HG03439 (cell line): ENCODE data around the gene POLN.
"Not testable (repeated sequence)": the region's sequence is repeated elsewhere in the genome, so short reads cannot be mapped to it uniquely, and the experiment has no call there.

Experiments used
- ATAC-seq: cut with Tn5 transposase; IDR thresholded peaks from one replicate; pipeline ENCODE4 v1.9.1; 2021; ENCODE audit warnings: mild to moderate bottlenecking, moderate library complexity; ENCODE audit not compliant: unreplicated experiment

The POLN gene

DNA sequence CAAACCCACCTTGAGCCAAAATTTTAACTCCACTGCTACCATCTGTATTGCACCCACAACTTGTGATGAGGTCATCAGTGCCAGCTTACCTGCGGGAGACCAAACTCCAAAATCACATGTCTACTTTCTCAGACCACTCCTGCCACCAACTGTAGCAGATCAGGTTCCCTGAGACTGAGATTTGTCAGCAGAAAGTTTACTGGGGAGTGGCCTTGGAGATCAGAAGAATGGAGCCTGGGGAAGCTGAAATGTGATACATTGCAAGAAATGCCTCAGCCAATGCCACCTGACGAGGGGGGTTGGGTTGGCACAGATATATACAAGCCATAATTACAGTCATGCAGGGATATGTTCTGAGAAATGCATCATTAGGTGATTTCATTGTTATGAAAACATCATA, 19.1 kb downstream of the POLN start:
- no peak for ATAC-seq

- not testable (repeated sequence) for ATAC-seq
Observed at GRCh38 chr4:2221378-2221777, 20.5 kb downstream of the POLN start.

GRCh38 chr4:2220016-2220630, 21.8 kb downstream of the POLN start:
- ATAC-seq = no peak

GRCh38 chr4:2219233-2219760, 22.6 kb downstream of the POLN start:
- ATAC-seq = no peak

DNA sequence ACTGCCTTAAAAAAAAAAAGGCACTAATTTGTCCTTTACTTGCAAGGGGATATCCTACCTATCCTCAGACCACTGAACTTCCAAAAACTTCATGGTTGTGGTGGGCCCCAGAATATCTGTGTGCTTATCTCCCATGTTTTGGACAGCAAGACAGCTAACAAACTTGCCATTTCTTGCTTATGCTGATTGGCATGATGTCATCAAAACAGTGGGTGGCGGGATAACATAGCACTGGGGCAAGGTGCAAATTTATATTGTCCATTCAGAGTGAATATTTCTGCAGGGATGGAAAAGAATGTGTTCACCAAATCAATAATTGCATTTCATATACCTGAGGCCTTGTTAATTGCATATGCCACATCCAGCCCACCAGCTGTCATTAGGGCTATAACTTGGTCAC, 23.5 kb downstream of the POLN start:
- no peak for ATAC-seq

GRCh38 chr4:2217726-2218125, 24.2 kb downstream of the POLN start:
- ATAC-seq = no peak

- no peak for ATAC-seq
Observed at GRCh38 chr4:2212831-2213230, 29.1 kb downstream of the POLN start.

GRCh38 chr4:2202789-2203188, 39.1 kb downstream of the POLN start:
- ATAC-seq = not testable (repeated sequence)

DNA sequence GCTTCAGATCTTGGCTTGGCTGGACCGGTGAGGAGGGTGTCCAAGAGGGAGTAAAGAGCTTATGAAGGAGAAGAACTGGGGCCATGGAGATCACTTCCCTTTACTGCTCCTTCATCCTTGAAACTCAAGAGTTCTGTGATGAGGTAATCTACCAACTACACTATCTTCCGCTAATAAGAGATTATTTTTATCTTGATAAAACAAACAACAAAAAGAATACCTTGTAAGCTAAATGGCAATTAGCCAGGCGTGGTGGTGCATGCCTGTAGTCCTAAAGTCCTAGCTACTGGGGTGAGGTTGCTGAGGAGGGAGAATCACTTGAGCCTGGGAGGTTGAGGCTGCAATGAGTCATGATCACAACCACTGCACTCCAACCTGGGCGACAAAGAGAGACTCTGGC, 47.4 kb downstream of the POLN start:
- ATAC-seq = no peak

- no peak for ATAC-seq
Observed at GRCh38 chr4:2193326-2193725, 48.6 kb downstream of the POLN start.

DNA sequence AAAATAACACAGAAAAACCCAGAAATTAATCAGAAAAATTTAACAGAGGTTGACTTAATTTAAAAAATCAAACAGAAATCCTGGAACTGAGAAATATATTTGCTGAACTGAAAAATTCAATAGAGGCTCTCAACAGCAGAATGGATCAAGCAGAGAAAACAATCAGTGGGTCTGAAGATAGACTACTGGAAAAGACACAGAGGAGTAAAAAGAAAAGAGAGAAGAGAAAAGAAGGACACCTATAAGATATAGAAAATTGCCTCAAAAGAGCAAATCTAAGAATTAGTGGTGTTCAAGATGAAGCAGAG, 55.1 kb downstream of the POLN start:
- ATAC-seq = no peak

DNA sequence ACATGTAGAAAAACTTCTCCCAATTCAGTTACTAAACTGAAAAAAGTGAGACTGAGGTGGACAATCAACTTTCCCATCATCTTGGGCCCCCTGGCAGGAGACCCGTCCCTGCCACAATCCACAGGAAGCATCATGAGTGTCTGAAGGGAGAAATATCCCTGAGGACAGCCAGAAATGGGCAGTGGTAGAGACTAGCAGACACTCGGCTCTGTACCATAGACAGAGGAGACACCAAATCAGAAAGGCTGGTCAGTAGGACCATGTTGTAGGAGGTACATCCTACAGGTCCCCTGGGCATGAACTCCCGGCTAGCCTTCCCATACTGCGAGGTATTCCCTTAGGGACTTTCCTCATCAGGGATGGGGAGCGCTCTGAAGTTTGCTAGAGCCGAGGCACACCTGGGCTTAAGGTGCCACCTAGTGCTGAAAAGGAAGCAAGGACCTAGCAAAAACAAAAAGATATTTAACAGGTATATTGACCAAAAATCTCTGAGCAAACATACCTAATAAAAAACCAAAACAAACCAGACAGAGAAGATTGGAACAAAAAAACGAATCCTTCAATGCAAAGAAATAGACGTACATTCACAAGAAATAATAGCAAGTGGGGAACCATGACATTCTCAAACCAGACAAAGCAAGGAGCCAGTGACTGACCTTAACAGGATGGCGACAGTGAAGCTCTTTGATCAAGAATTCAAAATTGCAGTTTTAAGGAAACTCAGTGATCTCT, 55.6 kb downstream of the POLN start:
- no peak for ATAC-seq

- ATAC-seq = no peak
Observed at GRCh38 chr4:2183394-2183793, 58.5 kb downstream of the POLN start.

GRCh38 chr4:2182994-2183393, 58.9 kb downstream of the POLN start:
- ATAC-seq = no peak

DNA sequence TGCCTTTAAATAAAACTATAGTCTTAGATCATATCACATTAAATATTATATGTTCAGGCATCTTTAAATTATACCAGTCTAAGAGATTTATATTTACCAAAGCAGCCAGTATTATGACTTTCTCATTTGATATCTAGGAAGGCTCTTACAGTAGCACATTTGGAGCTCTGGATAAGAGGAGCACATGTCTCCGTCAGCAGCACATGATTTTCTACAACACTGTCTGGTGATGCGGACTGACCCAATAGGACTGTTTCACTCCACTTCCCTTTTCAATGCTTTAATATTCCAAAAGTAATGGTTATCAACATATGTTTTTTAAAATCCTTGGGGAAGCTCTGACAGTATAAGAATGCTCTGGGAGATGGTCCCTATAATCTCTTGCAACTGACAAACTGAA, 61.5 kb downstream of the POLN start:
- ATAC-seq = no peak

DNA sequence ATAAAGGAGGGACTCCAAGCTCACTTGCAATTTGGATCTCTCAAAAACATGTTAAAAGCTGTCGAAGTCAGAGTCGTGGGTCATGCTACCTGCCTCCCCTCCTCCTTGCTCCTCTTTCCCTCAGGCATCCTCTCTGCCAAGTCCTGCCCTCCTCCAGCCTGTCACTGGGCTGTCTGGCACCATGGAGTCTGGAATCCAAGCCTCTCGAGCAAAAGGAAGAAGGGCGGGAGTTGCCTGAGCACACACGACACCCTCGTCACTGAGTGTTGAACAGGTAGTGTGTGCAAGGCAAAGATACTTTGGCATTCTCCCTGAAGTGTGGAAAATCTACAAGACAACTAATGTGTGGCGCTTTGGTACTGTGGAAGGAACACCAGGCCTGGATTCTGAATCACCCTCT, 62.2 kb downstream of the POLN start:
- ATAC-seq = no peak

GRCh38 chr4:2178986-2179385, 62.9 kb downstream of the POLN start:
- no peak for ATAC-seq

- no peak for ATAC-seq
Observed at GRCh38 chr4:2177443-2178093, 64.4 kb downstream of the POLN start.

DNA sequence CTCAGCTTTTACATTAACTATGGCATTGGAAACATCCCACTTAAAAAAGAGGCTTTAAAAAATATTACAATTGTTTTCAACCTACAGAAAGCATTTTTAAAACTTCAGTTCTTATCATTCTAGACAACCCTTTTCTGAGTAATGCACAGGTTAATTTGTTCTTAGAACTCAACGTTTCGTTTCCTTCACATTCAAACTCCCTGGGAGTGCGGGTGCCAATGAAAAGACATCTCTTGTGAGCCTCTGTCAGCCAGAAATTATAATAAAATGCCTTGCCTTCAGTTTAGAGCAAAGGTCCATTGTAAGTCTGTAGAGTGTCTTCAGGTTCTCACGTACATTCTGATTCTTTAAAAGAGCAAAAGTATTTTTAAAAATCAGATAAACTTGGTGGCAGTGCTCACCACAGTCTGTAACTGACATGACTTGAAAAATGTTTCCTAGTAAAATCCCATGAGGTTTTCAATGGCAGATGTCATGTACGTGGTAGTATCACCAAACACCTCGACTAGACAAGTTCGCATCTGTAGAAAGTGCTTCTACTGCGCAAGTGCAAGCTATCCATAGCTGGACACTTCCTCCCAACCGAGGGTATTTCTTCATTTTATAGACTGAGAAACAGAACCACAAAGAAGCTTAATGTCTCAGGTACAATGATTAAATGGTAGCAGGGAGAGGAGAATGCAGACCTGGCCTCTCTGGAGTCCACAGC, 65.8 kb downstream of the POLN start:
- ATAC-seq = no peak

DNA sequence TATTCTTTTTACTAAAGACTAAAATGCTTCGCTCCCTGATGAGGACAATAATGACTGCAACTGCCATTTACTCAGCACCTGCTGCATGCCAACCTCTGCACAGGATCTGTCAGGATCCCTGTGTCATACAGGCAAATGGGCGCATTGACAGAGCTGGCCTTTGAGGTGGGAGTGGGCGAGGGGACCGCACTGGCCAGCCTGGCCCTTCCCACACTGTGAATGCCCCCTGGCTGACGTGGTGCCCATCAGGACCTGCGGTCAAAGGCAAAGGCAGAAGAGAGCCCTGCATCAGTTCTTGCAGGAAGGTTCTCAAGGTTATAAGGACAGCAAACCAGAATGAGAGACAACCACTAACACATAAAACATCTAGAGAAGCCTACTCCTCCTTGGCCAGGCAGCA, 67.9 kb downstream of the POLN start:
- no peak for ATAC-seq

DNA sequence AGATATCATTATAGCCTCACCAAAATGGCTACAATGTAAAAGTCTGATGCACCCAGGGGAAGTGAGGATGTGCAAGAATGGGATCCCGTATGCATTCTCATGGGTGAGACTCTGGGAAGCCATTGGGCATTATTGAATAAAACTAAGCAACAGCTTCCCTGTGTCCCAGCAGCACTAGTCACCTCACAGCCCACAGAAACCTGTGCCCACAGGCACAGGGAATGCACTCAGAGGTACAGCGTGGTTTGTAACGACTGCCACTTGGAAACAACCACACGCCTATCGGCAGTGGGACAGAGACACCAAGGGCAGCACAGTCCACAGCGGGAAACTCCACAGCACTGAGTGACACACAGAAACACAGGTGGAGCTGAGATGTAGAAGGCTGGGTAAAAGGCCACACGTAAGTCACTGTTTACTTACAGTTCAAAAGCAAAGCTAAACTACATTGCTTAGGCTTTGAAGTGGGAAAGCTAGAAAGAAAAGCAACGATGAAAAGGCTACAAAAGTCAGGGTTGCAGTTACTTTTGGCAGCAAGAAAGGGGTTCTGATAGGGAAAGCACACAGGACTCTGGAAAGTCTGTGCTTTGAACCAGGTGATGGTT, 69.2 kb downstream of the POLN start:
- no peak for ATAC-seq
